Measurements from ENCODE around the gene SMAD6. TPM values are rescaled to one million over a fixed set of nuclear protein-coding genes. Genes with fewer than 3 reads are reported as not detected.

The SMAD6 gene
- total RNA-seq, 4 donors from 2014 or later: 2.9 to 7.0 (median 6.9) TPM

DNA sequence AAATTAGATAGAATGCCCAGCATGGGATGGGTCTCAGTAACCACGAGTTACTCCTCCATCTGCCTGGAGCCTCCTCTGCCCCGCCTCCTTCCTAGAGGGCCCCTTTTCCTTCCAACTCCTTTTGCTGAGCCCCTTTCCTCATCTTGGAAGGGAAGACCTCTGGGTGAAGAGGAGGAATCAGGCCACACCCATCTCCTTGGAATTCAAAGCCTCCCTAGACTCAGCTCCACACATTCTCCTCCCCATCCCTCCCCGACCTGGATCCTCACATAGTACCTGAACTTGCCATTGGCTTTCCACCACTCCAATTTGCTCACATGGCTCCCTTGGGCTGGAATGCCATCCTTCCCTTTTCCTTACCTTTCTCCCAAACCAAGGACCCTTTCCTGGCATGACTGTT is 128.8 kb downstream of the SMAD6 start:
- 88% methylated on average over 3 of the region's 3 CpGs for WGBS
- Histone ChIP-seq H3K4me3 (no peak overlapping the region), H3K4me1 (no peaks in the 10 kb centered on the region), H3K27ac (no peak overlapping the region), H3K36me3 (no peaks in the 10 kb centered on the region), H3K9me3 (no peaks in the 10 kb centered on the region), H3K27me3 (no peaks in the 10 kb centered on the region)
- TF ChIP-seq, protein P1, sequence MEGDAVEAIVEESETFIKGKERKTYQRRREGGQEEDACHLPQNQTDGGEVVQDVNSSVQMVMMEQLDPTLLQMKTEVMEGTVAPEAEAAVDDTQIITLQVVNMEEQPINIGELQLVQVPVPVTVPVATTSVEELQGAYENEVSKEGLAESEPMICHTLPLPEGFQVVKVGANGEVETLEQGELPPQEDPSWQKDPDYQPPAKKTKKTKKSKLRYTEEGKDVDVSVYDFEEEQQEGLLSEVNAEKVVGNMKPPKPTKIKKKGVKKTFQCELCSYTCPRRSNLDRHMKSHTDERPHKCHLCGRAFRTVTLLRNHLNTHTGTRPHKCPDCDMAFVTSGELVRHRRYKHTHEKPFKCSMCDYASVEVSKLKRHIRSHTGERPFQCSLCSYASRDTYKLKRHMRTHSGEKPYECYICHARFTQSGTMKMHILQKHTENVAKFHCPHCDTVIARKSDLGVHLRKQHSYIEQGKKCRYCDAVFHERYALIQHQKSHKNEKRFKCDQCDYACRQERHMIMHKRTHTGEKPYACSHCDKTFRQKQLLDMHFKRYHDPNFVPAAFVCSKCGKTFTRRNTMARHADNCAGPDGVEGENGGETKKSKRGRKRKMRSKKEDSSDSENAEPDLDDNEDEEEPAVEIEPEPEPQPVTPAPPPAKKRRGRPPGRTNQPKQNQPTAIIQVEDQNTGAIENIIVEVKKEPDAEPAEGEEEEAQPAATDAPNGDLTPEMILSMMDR (IDR thresholded peaks at IDR 0.05): no peak
- no peak for TF ChIP-seq POLR2AphosphoS5 (IDR thresholded peaks at IDR 0.05)
- no peak for TF ChIP-seq EP300 (IDR thresholded peaks at IDR 0.05)
- TF ChIP-seq POLR2A (IDR thresholded peaks at IDR 0.05): no peak
- peak in 1 of 2 donors; percentile 29 for DNase-seq (ENCODE audit: low spot score in 2 of 2)

DNA sequence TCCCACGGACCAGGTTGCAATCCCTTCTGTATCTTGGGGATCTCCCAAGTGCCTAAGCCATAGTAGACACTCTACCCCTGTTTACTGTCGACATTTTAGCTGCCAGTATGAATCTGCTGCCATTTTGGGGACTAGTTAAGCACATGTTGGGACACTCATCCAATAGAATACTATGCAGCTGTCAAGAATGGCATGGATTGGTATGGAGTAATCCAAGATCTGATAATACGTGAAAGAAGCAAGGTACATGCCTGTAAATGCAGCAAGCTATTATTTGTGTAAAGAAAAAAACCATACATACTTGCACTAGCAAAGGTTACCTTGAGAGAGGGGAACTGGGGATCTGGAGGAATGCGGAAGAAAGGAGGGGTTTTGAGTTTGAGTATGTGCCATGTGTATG is 129.3 kb downstream of the SMAD6 start:
- no peak overlapping the region for H3K27ac ChIP-seq
- H3K36me3 ChIP-seq: no peaks in the 10 kb centered on the region
- H3K9me3 ChIP-seq: no peaks in the 10 kb centered on the region
- DNase-seq (ENCODE audit: low spot score in 2 of 2): peak in 1 of 2 donors; percentile 2
- no peak for TF ChIP-seq EP300 (IDR thresholded peaks at IDR 0.05)
- TF ChIP-seq, protein P1 (IDR thresholded peaks at IDR 0.05): no peak
- no peak for TF ChIP-seq POLR2AphosphoS5 (IDR thresholded peaks at IDR 0.05)
- no peak for TF ChIP-seq POLR2A (IDR thresholded peaks at IDR 0.05)
- no peak overlapping the region for H3K4me3 ChIP-seq
- H3K4me1 ChIP-seq: no peaks in the 10 kb centered on the region
- WGBS: 92% methylated on average over 4 of the region's 4 CpGs
- H3K27me3 ChIP-seq: no peaks in the 10 kb centered on the region

DNA sequence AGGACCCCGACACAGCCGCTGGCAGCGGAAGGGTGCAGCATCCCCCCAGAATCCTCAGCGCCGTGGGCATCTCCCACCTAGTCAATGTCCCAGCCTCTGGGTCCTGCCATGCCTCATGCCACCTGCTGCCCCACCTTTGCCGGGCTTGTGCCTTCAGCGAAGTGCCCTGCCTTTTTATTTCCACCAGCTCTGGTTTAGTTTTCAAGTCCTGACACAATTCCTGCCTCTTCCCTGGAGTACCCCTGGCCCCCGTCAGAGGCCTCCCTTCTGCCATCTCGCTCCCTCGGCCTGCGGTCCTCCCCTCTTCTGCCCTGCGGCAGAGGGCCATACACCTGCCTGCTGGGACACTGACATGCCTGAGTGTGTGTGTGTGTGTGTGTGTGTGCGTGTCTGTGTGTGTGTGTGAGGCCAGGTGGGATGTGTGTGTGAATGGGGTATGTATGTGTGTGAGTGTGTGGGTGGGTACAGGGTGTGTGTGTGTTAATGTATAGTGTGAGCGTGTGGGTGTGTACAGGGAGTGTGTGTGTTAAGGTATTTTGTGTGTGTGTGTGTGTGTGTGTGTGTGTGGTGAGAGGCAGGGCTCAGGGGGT is 129.9 kb downstream of the SMAD6 start:
- Histone ChIP-seq H3K4me1 (no peaks in the 10 kb centered on the region), H3K36me3 (no peaks in the 10 kb centered on the region), H3K27ac (no peak overlapping the region), H3K9me3 (no peaks in the 10 kb centered on the region), H3K4me3 (no peak overlapping the region), H3K27me3 (no peaks in the 10 kb centered on the region)
- DNase-seq (ENCODE audit: low spot score in 2 of 2): peak; percentile 30 to 44
- TF ChIP-seq POLR2AphosphoS5 (IDR thresholded peaks at IDR 0.05) (no peak), EP300 (IDR thresholded peaks at IDR 0.05) (no peak), POLR2A (IDR thresholded peaks at IDR 0.05) (no peak)
- TF ChIP-seq, protein P1 (IDR thresholded peaks at IDR 0.05): no peak
- 96% methylated on average over 14 of the region's 14 CpGs for WGBS

Other genes with a start within 250 kb of the SMAD6 start
- 10 to 100 TPM in 3 of 4 donors, 1 to 10 TPM in 1; 9.9 to 26.8 (median 17.3) TPM for gene SNAPC5, start 204.5 kb upstream of the SMAD6 start, total RNA-seq
- 1,000 to 10,000 TPM; 3,240 to 5,495 (median 4,865) TPM for gene RPL4, start 197.4 kb upstream of the SMAD6 start, total RNA-seq
- 1 to 10 TPM; 4.7 to 8.9 (median 5.1) TPM for gene ZWILCH, start 196.9 kb upstream of the SMAD6 start, total RNA-seq
- under 1 TPM in 1 of 4 donors, not detected in 3; 0.23 TPM for gene LCTL, start 136.2 kb upstream of the SMAD6 start, total RNA-seq